ENCODE results near the gene CEMP1.

- TF ChIP-seq CTCF (conservative IDR thresholded peaks at IDR 0.05; ENCODE audit: low read length), result no peak
- no peak for TF ChIP-seq EZH2phosphoT487 (IDR thresholded peaks at IDR 0.05; ENCODE audit: borderline replicate concordance, low read depth, low read length)
These were observed 34.0 kb downstream of the CEMP1 start for GRCh38 chr16:2497116-2497630.
